A549 (cell line): ENCODE measurements around the gene KRTAP4-5. TPM values are rescaled to one million over a fixed set of nuclear protein-coding genes. Genes with fewer than 3 reads are reported as not detected.

Experiments used
- ATAC-seq, 2 experiments: fragments of 200-7000 bp in 1 of 2; fragments of >200 bp in 1 of 2; cut with Nextera tagmentation in 1 of 2; cut with Tn5 transposase in 1 of 2; 3 replicates each; pipeline versions ENCODE4 v1.8.0 to v1.9.1; 2018 to 2020; ENCODE audit warnings: mild to moderate bottlenecking in 1 of 2, moderate library complexity in 1 of 2
- CTCF ChIA-PET: fragments of 300-600 bp; sonication (Branson Sonifier 250); formaldehyde crosslinking; extraction: SDS; loops from one replicate; lab custom pipeline; 2021; ENCODE audit warnings: antibody characterized with exemption, inconsistent platforms; lab: Yijun Ruan, JAX
- POLR2A ChIA-PET: fragments of 350-600 bp; formaldehyde crosslinking; extraction: SDS; loops from one replicate; lab custom pipeline; 2021; ENCODE audit warnings: antibody characterized with exemption, inconsistent platforms; lab: Yijun Ruan, JAX
- DNase-seq, 2 experiments: peaks; one replicate each; pipeline versions ENCODE4 v3.0.0 to v3.0.0-alpha.2; 2011 to 2016; ENCODE audit warnings: low read depth in 1 of 2, low spot score in 1 of 2
- FAIRE-seq: peaks from 2 replicates; lab custom pipeline; 2011; peaks lifted over from hg19 to GRCh38; lab: Jason Lieb, UNC
- H3K27ac ChIP-seq, 2 experiments: fragments of >200 bp; sonication (Bioruptor Twin); formaldehyde crosslinking; 3 replicates each; pipeline ENCODE4 v1.5.1; 2016 to 2017
- H3K4me1 ChIP-seq: fragments of >200 bp; sonication (Bioruptor Twin); formaldehyde crosslinking; 3 replicates; pipeline ENCODE4 v1.6.1; 2016
- H3K4me2 ChIP-seq: fragments of >200 bp; sonication (Bioruptor Twin); formaldehyde crosslinking; 3 replicates; pipeline ENCODE4 v1.6.1; 2016
- H3K4me3 ChIP-seq: fragments of >200 bp; sonication (Bioruptor Twin); formaldehyde crosslinking; 3 replicates; pipeline ENCODE4 v1.5.1; 2016
- H3K9me3 ChIP-seq: fragments of >200 bp; sonication (Bioruptor Twin); formaldehyde crosslinking; 3 replicates; pipeline ENCODE4 v1.6.1; 2016
- CBX2 ChIP-seq: fragments of 200-600 bp; sonication (generic); IDR thresholded peaks from 2 replicates; pipeline ENCODE4 v1.6.1; 2016; ENCODE audit warnings: low read depth, mild to moderate bottlenecking, borderline replicate concordance
- CBX8 ChIP-seq: fragments of 200-600 bp; sonication (generic); IDR thresholded peaks from 2 replicates; pipeline ENCODE4 v1.6.1; 2016
- CEBPB ChIP-seq, 2 experiments: fragments of >200 bp in 1 of 2; sonication (Bioruptor Twin) in 1 of 2; formaldehyde crosslinking in 1 of 2; IDR thresholded peaks; 2 replicates each; pipeline ENCODE4 v1.6.1; 2012 to 2016
- EP300 ChIP-seq, 2 experiments: fragments of >200 bp; sonication (Bioruptor Twin); formaldehyde crosslinking; IDR thresholded peaks; 2 replicates in 1 of 2; 3 replicates in 1 of 2; pipeline ENCODE4 v1.6.1; 2016 to 2017
- HOXB13 ChIP-seq: fragments of 250-450 bp; sonication (Bioruptor Pico); IDR thresholded peaks from 2 replicates; pipeline ENCODE4 v1.5.0; 2020; ENCODE audit warnings: low read depth, mild to moderate bottlenecking, moderate library complexity
- HOXB5 ChIP-seq: fragments of 250-450 bp; sonication (Bioruptor Pico); IDR thresholded peaks from 2 replicates; pipeline ENCODE4 v1.5.0; 2020; ENCODE audit warnings: mild to moderate bottlenecking, moderate library complexity
- JUN ChIP-seq, 2 experiments: fragments of >200 bp; sonication (Bioruptor Twin); formaldehyde crosslinking; IDR thresholded peaks; 2 replicates in 1 of 2; 3 replicates in 1 of 2; pipeline ENCODE4 v1.6.1; 2016 to 2017
- KDM1A ChIP-seq: fragments of 200-600 bp; sonication (generic); IDR thresholded peaks from 2 replicates; pipeline ENCODE4 v1.6.1; 2016; ENCODE audit warnings: low read depth, mild to moderate bottlenecking
- MAFK ChIP-seq: fragments of 450-650 bp; IDR thresholded peaks from 2 replicates; pipeline ENCODE4 v1.6.1; 2014; ENCODE audit not compliant: partially characterized antibody
- NPAS2 ChIP-seq: fragments of 250-450 bp; sonication (Bioruptor Pico); IDR thresholded peaks from 2 replicates; pipeline ENCODE4 v1.8.0; 2022; ENCODE audit warnings: mild to moderate bottlenecking, moderate library complexity, borderline replicate concordance
- RARB ChIP-seq: fragments of 250-450 bp; sonication (Bioruptor Pico); IDR thresholded peaks from 2 replicates; pipeline ENCODE4 v1.8.0; 2021; ENCODE audit warnings: mild to moderate bottlenecking, moderate library complexity
- RCOR1 ChIP-seq: fragments of 150-350 bp; IDR thresholded peaks from 2 replicates; pipeline ENCODE4 v1.6.1; 2014; ENCODE audit warnings: antibody characterized with exemption, low read length, low read depth
- RNF2 ChIP-seq: fragments of 200-600 bp; sonication (generic); IDR thresholded peaks from 2 replicates; pipeline ENCODE4 v1.6.1; 2016; ENCODE audit warnings: low read depth, mild to moderate bottlenecking, antibody characterized with exemption, moderate library complexity, borderline replicate concordance
- TFCP2L1 ChIP-seq: fragments of 250-450 bp; sonication (Bioruptor Pico); IDR thresholded peaks from 2 replicates; pipeline ENCODE4 v1.5.0; 2021; ENCODE audit warnings: mild to moderate bottlenecking
- ZC3H11A ChIP-seq: fragments of 450-650 bp; IDR thresholded peaks from 2 replicates; pipeline ENCODE4 v1.6.1; 2014; ENCODE audit warnings: antibody characterized with exemption, mild to moderate bottlenecking
- ZNF302 ChIP-seq: fragments of 250-450 bp; sonication (Bioruptor Pico); IDR thresholded peaks from 2 replicates; pipeline ENCODE4 v1.9.0; 2021; ENCODE audit warnings: inconsistent platforms, mild to moderate bottlenecking, moderate library complexity
- WGBS: methylation state at CpG from one replicate; pipeline ENCODE4 v1.1.6; 2017; ENCODE audit errors: missing lambda C conversion rate; 5-methylcytosine and 5-hydroxymethylcytosine counted together
- polyA plus RNA-seq, 4 experiments: library from polyadenylated mRNA; depleted of rRNA in 3 of 4; stranded (reverse); fragments of >200 nt; fragmentation: RNase III in 1 of 4; extraction: RNeasy Plus Mini Kit Qiagen cat#74134 plus additional on column Dnase treatment in 1 of 4; gene quantifications; 2 replicates in 3 of 4; 3 replicates in 1 of 4; pipeline ENCODE4 v1.2.3, GENCODE V29; 2011 to 2017
- TF ChIP-seq, protein P1 (sequence below): IDR thresholded peaks from 2 replicates; pipeline ENCODE4 v1.6.1; 2012; ENCODE audit warnings: low read depth, borderline replicate concordance
- TF ChIP-seq, protein P2 (sequence below): fragments of >200 bp; sonication (Bioruptor Twin); formaldehyde crosslinking; IDR thresholded peaks from 2 replicates; pipeline ENCODE4 v1.6.1; 2016
- TF ChIP-seq, protein P3 (sequence below): fragments of 250-450 bp; sonication (Bioruptor Pico); IDR thresholded peaks from 2 replicates; pipeline ENCODE4 v1.5.0; 2021; ENCODE audit warnings: mild to moderate bottlenecking, moderate library complexity, borderline replicate concordance
- TF ChIP-seq, protein P4 (sequence below): fragments of 200-600 bp; sonication (generic); IDR thresholded peaks from 2 replicates; pipeline ENCODE4 v1.6.1; 2016; ENCODE audit warnings: antibody characterized with exemption, mild to moderate bottlenecking, moderate library complexity
- TF ChIP-seq, protein P5 (sequence below): fragments of >200 bp; sonication (Bioruptor Twin); formaldehyde crosslinking; IDR thresholded peaks from 3 replicates; pipeline ENCODE4 v1.6.1; 2016
- TF ChIP-seq, protein P6 (sequence below): fragments of 250-450 bp; sonication (Bioruptor Pico); IDR thresholded peaks from 2 replicates; pipeline ENCODE4 v1.5.0; 2020; ENCODE audit warnings: low read depth, mild to moderate bottlenecking, moderate library complexity
- TF ChIP-seq, protein P7 (sequence below): fragments of 150-350 bp; IDR thresholded peaks from 2 replicates; pipeline ENCODE4 v1.6.1; 2014; ENCODE audit warnings: low read depth, mild to moderate bottlenecking, low read length
- TF ChIP-seq, protein P8 (sequence below): fragments of 450-650 bp; IDR thresholded peaks from 2 replicates; pipeline ENCODE4 v1.6.1; 2014; ENCODE audit warnings: antibody characterized with exemption

KRTAP4-5 gene
- polyA plus RNA-seq, 2 of the 4 experiments (the other 2 are of a cell fraction): not detected

DNA sequence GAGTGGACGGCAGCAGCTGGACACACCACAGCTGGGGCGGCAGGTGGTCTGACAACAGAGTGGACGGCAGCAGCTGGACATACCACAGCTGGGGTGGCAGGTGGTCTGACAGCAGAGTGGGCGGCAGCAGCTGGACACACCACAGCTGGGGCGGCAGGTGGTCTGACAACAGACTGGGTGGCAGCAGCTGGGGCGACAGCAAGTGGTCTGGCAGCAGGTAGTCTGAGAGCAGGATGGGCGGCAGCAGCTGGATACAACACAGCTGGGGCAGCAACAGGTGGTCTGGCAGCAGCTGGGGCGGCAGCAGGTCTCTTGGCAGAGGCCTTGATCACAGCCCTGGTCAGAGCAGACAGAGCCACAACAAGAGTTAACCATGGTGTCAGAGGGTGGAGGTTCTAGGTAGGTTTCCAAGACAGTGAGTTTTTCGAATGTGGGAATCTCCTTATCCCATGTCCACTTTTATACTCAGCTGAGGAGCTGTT, 34.9 kb upstream of the KRTAP4-5 start, which contains the start of gene KRTAP4-1:
Gene KRTAP4-1 (minus strand): TSS at position 432 of the 482 bp plus-strand sequence. CDS start 57 bp downstream, at position 375.
- no peak for TF ChIP-seq ZNF302 (CRISPR knock-in tag)
- TF ChIP-seq ZC3H11A: no peak
- TF ChIP-seq CBX8: no peak
- TF ChIP-seq, protein P1, sequence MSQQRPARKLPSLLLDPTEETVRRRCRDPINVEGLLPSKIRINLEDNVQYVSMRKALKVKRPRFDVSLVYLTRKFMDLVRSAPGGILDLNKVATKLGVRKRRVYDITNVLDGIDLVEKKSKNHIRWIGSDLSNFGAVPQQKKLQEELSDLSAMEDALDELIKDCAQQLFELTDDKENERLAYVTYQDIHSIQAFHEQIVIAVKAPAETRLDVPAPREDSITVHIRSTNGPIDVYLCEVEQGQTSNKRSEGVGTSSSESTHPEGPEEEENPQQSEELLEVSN: no peak
- TF ChIP-seq RCOR1: no peak
- TF ChIP-seq RARB (CRISPR knock-in tag): no peak
- no peak for TF ChIP-seq CEBPB (IDR thresholded peaks at IDR 0.05)
- no peak for TF ChIP-seq KDM1A
- no peak for TF ChIP-seq EP300 (IDR thresholded peaks at IDR 0.05)
- no peak for TF ChIP-seq HOXB5 (CRISPR knock-in tag)
- TF ChIP-seq, protein P2, sequence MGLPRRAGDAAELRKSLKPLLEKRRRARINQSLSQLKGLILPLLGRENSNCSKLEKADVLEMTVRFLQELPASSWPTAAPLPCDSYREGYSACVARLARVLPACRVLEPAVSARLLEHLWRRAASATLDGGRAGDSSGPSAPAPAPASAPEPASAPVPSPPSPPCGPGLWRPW: no peak
- TF ChIP-seq TFCP2L1 (CRISPR knock-in tag): no peak
- Histone ChIP-seq H3K27ac (no peak within 1 kb of the TSS), H3K9me3 (no peaks in the 10 kb centered on the region), H3K4me1 (no peaks in the 10 kb centered on the region), H3K4me2 (no peak within 1 kb of the TSS), H3K4me3 (no peak within 1 kb of the TSS)
- no peak for DNase-seq
- ATAC-seq: no peak
- no peak for FAIRE-seq
- WGBS: 72% methylated on average over 8 of the region's 9 CpGs
- POLR2A ChIA-PET: no interaction called here
- CTCF ChIA-PET: interaction anchor here (0.6 to 1.5 kb wide), 3 partner anchors 11 to 327 kb away, joined by 3 read pairs; no protein-coding TSS in a partner anchor

DNA sequence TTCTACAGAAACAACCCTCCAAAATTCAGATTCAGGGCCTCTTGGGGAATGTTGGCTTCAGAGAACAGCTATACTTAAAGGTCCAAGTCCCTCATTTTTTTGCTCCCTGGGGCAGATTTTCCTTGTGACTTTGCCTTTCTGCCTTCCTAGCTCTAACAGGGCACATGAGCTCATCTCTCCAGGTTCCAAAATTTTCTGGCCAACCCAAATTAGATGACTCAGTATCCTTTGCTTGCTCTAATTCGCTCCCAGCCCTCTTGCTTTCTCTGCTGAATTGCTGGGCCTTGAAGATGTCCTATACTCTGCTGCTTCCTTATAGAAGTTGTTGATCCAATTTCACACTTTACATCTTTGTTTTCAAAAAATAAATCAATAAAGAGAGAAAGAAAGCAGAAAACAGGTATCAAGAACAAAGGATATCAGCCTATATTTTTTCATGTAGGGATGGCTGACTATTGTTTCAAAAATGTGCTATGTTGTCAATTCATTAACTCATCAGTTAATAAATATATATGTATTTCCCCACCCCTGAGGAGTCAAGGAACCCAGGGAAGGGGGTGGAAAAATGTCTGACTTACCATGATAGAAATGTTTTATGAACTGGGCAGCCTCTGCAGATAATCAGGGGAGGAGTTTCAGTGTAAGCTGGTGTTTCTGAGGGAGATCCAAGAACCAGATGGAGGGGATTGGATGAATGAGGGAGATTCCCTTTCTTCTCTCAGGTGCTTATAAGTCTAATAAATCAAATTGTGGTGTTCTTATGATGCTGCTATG, 29.4 kb upstream of the KRTAP4-5 start:
- ChIA-PET CTCF (interaction anchor here (0.9 to 2.4 kb wide), 3 partner anchors 11 to 488 kb away, joined by 3 to 6 read pairs (median 3); partner anchors contain the start of gene KRTAP4-3), POLR2A (no interaction called here)
- TF ChIP-seq, protein P3, sequence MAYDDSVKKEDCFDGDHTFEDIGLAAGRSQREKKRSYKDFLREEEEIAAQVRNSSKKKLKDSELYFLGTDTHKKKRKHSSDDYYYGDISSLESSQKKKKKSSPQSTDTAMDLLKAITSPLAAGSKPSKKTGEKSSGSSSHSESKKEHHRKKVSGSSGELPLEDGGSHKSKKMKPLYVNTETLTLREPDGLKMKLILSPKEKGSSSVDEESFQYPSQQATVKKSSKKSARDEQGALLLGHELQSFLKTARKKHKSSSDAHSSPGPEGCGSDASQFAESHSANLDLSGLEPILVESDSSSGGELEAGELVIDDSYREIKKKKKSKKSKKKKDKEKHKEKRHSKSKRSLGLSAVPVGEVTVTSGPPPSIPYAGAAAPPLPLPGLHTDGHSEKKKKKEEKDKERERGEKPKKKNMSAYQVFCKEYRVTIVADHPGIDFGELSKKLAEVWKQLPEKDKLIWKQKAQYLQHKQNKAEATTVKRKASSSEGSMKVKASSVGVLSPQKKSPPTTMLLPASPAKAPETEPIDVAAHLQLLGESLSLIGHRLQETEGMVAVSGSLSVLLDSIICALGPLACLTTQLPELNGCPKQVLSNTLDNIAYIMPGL (CRISPR knock-in tag): no peak
- TF ChIP-seq, protein P4, sequence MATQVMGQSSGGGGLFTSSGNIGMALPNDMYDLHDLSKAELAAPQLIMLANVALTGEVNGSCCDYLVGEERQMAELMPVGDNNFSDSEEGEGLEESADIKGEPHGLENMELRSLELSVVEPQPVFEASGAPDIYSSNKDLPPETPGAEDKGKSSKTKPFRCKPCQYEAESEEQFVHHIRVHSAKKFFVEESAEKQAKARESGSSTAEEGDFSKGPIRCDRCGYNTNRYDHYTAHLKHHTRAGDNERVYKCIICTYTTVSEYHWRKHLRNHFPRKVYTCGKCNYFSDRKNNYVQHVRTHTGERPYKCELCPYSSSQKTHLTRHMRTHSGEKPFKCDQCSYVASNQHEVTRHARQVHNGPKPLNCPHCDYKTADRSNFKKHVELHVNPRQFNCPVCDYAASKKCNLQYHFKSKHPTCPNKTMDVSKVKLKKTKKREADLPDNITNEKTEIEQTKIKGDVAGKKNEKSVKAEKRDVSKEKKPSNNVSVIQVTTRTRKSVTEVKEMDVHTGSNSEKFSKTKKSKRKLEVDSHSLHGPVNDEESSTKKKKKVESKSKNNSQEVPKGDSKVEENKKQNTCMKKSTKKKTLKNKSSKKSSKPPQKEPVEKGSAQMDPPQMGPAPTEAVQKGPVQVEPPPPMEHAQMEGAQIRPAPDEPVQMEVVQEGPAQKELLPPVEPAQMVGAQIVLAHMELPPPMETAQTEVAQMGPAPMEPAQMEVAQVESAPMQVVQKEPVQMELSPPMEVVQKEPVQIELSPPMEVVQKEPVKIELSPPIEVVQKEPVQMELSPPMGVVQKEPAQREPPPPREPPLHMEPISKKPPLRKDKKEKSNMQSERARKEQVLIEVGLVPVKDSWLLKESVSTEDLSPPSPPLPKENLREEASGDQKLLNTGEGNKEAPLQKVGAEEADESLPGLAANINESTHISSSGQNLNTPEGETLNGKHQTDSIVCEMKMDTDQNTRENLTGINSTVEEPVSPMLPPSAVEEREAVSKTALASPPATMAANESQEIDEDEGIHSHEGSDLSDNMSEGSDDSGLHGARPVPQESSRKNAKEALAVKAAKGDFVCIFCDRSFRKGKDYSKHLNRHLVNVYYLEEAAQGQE: no peak
- TF ChIP-seq RNF2 (no peak), HOXB13 (no peak), JUN (IDR thresholded peaks at IDR 0.05) (no peak), ZNF302 (CRISPR knock-in tag) (no peak), CBX8 (no peak), CBX2 (no peak), MAFK (no peak), NPAS2 (CRISPR knock-in tag) (no peak)
- TF ChIP-seq, protein P5, sequence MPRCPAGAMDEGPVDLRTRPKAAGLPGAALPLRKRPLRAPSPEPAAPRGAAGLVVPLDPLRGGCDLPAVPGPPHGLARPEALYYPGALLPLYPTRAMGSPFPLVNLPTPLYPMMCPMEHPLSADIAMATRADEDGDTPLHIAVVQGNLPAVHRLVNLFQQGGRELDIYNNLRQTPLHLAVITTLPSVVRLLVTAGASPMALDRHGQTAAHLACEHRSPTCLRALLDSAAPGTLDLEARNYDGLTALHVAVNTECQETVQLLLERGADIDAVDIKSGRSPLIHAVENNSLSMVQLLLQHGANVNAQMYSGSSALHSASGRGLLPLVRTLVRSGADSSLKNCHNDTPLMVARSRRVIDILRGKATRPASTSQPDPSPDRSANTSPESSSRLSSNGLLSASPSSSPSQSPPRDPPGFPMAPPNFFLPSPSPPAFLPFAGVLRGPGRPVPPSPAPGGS: no peak
- TF ChIP-seq, protein P6, sequence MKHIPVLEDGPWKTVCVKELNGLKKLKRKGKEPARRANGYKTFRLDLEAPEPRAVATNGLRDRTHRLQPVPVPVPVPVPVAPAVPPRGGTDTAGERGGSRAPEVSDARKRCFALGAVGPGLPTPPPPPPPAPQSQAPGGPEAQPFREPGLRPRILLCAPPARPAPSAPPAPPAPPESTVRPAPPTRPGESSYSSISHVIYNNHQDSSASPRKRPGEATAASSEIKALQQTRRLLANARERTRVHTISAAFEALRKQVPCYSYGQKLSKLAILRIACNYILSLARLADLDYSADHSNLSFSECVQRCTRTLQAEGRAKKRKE (CRISPR knock-in tag): no peak
- TF ChIP-seq, protein P7, sequence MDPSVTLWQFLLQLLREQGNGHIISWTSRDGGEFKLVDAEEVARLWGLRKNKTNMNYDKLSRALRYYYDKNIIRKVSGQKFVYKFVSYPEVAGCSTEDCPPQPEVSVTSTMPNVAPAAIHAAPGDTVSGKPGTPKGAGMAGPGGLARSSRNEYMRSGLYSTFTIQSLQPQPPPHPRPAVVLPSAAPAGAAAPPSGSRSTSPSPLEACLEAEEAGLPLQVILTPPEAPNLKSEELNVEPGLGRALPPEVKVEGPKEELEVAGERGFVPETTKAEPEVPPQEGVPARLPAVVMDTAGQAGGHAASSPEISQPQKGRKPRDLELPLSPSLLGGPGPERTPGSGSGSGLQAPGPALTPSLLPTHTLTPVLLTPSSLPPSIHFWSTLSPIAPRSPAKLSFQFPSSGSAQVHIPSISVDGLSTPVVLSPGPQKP: no peak
- TF ChIP-seq, protein P8, sequence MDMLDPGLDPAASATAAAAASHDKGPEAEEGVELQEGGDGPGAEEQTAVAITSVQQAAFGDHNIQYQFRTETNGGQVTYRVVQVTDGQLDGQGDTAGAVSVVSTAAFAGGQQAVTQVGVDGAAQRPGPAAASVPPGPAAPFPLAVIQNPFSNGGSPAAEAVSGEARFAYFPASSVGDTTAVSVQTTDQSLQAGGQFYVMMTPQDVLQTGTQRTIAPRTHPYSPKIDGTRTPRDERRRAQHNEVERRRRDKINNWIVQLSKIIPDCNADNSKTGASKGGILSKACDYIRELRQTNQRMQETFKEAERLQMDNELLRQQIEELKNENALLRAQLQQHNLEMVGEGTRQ: no peak

More for the DNA sequence above, 29.4 kb upstream of the KRTAP4-5 start:
- Histone ChIP-seq H3K4me3 (no peak overlapping the region), H3K27ac (no peak overlapping the region), H3K4me1 (no peaks in the 10 kb centered on the region), H3K4me2 (no peak overlapping the region; the same call in 2 of the 3 replicates), H3K9me3 (no peaks in the 10 kb centered on the region)
- DNase-seq (no peak), FAIRE-seq (no peak), ATAC-seq (no peak)
- 69% methylated on average over 1 of the region's 1 CpG for WGBS
